ENCODE data around the gene PPP1R15B. TPM values are rescaled to one million over a fixed set of nuclear protein-coding genes. Genes with fewer than 3 reads are reported as not detected.
A peak's percentile ranks its signal among the peaks of the same experiment; 100 is the strongest.

The PPP1R15B gene
- total and polyA plus RNA-seq, 2 experiments from 2014 or later = 34.0 to 77.0 TPM

DNA sequence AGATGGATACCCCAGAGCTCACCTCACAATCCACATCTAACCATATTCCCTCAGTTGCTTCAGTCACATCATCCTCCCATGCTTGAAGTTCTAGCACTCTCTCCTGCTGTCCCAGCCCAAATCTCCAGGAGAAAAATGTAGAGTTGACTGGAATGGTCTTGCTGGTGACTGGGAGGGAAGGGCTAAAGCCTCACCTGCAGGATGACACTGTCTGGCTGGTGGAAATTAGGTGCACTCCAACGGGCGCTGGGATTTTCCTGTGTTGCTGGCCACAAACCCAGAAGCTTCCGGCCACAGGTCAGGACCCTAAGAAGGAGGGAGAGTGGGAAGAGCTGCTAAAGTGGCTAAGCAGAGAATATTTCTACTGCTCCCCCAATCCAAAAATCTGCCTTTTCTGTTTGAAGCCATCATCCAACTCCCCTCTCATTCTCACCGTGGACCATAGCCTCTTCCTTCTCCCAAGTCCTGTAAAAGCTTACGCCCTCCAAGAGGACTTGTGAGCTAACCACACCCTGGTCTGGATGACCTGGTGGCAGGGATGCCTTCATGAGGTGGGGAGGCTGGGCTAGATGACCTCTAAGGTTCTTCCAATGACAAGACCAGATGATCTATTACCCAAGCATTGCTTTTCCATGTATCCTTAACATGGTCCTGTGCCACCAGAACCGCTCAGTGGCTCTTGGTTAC is 37.5 kb upstream of the PPP1R15B start:
- Histone ChIP-seq H3K79me2 (no peaks in the 10 kb centered on the region), H3K9me3 (ENCODE audit: low read depth) (no peaks in the 10 kb centered on the region), H3K27ac (peak overlapping the region; percentile 92), H3K4me2 (no peak overlapping the region), H3K4me1 (ENCODE audit: insufficient read depth) (peaks cover 19% of the 10 kb centered on the region), H3K27me3 (no peaks in the 10 kb centered on the region), H3K9me2 (replicated peaks; ENCODE audit: insufficient read depth) (no peaks in the 10 kb centered on the region), H3K4me3 (no peak overlapping the region), H2AFZ (no peak overlapping the region), H4K20me1 (ENCODE audit: insufficient read depth, poor library complexity, severe bottlenecking) (no peaks in the 10 kb centered on the region), H3K36me3 (replicated peaks; ENCODE audit: insufficient read depth, low read depth) (no peaks in the 10 kb centered on the region)
- WGBS (ENCODE audit: low lambda C conversion rate, missing lambda C conversion rate) = 95% methylated on average over 6 of the region's 6 CpGs
- no peak for DNase-seq (ENCODE audit: low spot score)
- no peak for TF ChIP-seq CTCF (IDR thresholded peaks at IDR 0.05; ENCODE audit: poor library complexity)
- no peak for TF ChIP-seq EZH2 (IDR thresholded peaks at IDR 0.05; ENCODE audit: borderline replicate concordance)
- TF ChIP-seq EZH2phosphoT487 (IDR thresholded peaks at IDR 0.05; ENCODE audit: low read depth, severe bottlenecking, unreplicated experiment) = no peak

- Histone ChIP-seq H3K9me3 (ENCODE audit: low read depth) (no peaks in the 10 kb centered on the region), H3K27ac (peak overlapping the region; percentile 92), H3K4me3 (no peak overlapping the region), H3K4me2 (no peak overlapping the region), H3K4me1 (ENCODE audit: insufficient read depth) (peaks cover 19% of the 10 kb centered on the region), H3K9me2 (replicated peaks; ENCODE audit: insufficient read depth) (no peaks in the 10 kb centered on the region), H3K36me3 (replicated peaks; ENCODE audit: insufficient read depth, low read depth) (no peaks in the 10 kb centered on the region), H3K27me3 (no peaks in the 10 kb centered on the region), H3K79me2 (no peaks in the 10 kb centered on the region), H2AFZ (no peak overlapping the region), H4K20me1 (ENCODE audit: insufficient read depth, poor library complexity, severe bottlenecking) (no peaks in the 10 kb centered on the region)
- DNase-seq (ENCODE audit: low spot score) = peak; percentile 48
- WGBS (ENCODE audit: low lambda C conversion rate, missing lambda C conversion rate) = 89% methylated on average over 7 of the region's 7 CpGs
- TF ChIP-seq CTCF (IDR thresholded peaks at IDR 0.05; ENCODE audit: poor library complexity) = no peak
- no peak for TF ChIP-seq EZH2phosphoT487 (IDR thresholded peaks at IDR 0.05; ENCODE audit: low read depth, severe bottlenecking, unreplicated experiment)
- no peak for TF ChIP-seq EZH2 (IDR thresholded peaks at IDR 0.05; ENCODE audit: borderline replicate concordance)
These were observed 36.8 kb upstream of the PPP1R15B start for GRCh38 chr1:204448344-204448964.

GRCh38 chr1:204447736-204448135 is 36.1 kb upstream of the PPP1R15B start:
- Histone ChIP-seq H3K27me3 (no peaks in the 10 kb centered on the region), H2AFZ (no peak overlapping the region), H3K4me3 (no peak overlapping the region), H3K36me3 (replicated peaks; ENCODE audit: insufficient read depth, low read depth) (no peaks in the 10 kb centered on the region), H3K9me2 (replicated peaks; ENCODE audit: insufficient read depth) (no peaks in the 10 kb centered on the region), H4K20me1 (ENCODE audit: insufficient read depth, poor library complexity, severe bottlenecking) (no peaks in the 10 kb centered on the region), H3K9me3 (ENCODE audit: low read depth) (no peaks in the 10 kb centered on the region), H3K79me2 (no peaks in the 10 kb centered on the region), H3K27ac (no peak overlapping the region), H3K4me1 (ENCODE audit: insufficient read depth) (peaks cover 19% of the 10 kb centered on the region), H3K4me2 (no peak overlapping the region)
- 71% methylated on average over 4 of the region's 4 CpGs for WGBS (ENCODE audit: low lambda C conversion rate, missing lambda C conversion rate)
- TF ChIP-seq EZH2phosphoT487 (IDR thresholded peaks at IDR 0.05; ENCODE audit: low read depth, severe bottlenecking, unreplicated experiment) = no peak
- DNase-seq (ENCODE audit: low spot score) = no peak

DNA sequence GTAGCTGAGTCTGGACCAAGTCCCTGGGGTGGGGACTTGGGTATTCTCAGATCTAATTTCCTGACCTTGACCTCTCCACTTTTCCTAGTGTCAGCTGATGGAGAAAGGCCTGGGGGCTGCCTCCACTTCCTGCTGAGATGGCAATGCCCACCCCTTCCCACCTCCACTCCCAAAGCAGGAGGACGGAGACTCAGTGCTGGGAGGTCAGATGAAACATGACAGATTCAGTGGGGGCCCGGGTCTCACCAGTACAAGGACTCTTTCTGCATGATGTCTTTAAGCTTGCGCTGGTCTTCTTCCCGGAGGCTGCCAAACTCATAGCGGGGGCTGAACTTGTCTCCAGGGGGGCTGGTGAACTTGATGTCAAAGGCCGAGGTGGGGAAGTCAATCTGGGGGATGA is 35.6 kb upstream of the PPP1R15B start:
- no peaks in the 10 kb centered on the region for H3K9me2 ChIP-seq (replicated peaks; ENCODE audit: insufficient read depth)
- no peak overlapping the region for H3K4me2 ChIP-seq
- H3K27me3 ChIP-seq = no peaks in the 10 kb centered on the region
- H3K36me3 ChIP-seq (replicated peaks; ENCODE audit: insufficient read depth, low read depth) = no peaks in the 10 kb centered on the region
- TF ChIP-seq CTCF (IDR thresholded peaks at IDR 0.05; ENCODE audit: poor library complexity) (no peak), EZH2 (IDR thresholded peaks at IDR 0.05; ENCODE audit: borderline replicate concordance) (no peak), EZH2phosphoT487 (IDR thresholded peaks at IDR 0.05; ENCODE audit: low read depth, severe bottlenecking, unreplicated experiment) (no peak)
- 91% methylated on average over 6 of the region's 6 CpGs for WGBS (ENCODE audit: low lambda C conversion rate, missing lambda C conversion rate)
- no peak overlapping the region for H3K4me3 ChIP-seq
- no peak for DNase-seq (ENCODE audit: low spot score)
- H3K79me2 ChIP-seq = no peaks in the 10 kb centered on the region
- H3K4me1 ChIP-seq (ENCODE audit: insufficient read depth) = peaks cover 19% of the 10 kb centered on the region
- no peak overlapping the region for H2AFZ ChIP-seq
- H3K9me3 ChIP-seq (ENCODE audit: low read depth) = no peaks in the 10 kb centered on the region
- no peak overlapping the region for H3K27ac ChIP-seq
- no peaks in the 10 kb centered on the region for H4K20me1 ChIP-seq (ENCODE audit: insufficient read depth, poor library complexity, severe bottlenecking)
